Right lobe of liver (tissue), 4 donors: ENCODE measurements around the gene NMUR1.

ENCODE experiments used
- POLR2A ChIP-seq: fragments of 450-650 bp; IDR thresholded peaks from one replicate; pipeline ENCODE4 v1.6.1; 2017; ENCODE audit warnings: antibody characterized with exemption, mild to moderate bottlenecking
- TF ChIP-seq, protein P1 (sequence below), 4 donors: fragments of 200-600 bp in 3 of 4; fragments of 450-650 bp in 1 of 4; IDR thresholded peaks; one replicate each; pipeline versions ENCODE4 v1.5.1 to v1.8.0; 2016 to 2022; ENCODE audit warnings: antibody characterized with exemption in 4 of 4, mild to moderate bottlenecking in 2 of 4
- donor health status: DM: no; HTN: no; CAD: no.
- donor health status: DM: no; HTN: no; CAD: no.
- donor health status: DM: no; HTN: yes; CAD: no.

DNA sequence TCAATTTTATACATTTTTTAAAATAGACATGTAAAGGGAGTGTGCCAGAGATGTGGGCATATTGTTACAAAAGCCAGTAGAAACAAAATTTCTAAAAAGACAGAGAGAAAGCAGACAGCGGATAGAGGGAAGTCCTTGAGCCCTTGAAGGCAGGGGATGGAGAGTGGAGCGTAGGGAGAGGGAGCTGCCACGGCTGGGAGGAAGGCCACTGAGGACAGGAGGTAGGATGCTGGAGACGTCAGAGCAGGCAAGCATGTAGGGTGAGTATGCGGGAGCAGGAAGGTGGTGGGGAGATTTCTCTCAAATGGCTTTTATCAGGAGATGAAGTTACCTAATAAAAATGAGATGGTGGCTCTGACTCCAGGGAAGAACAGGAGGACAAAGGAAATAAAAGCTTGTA, 41.9 kb downstream of the NMUR1 start:
- TF ChIP-seq, protein P1, sequence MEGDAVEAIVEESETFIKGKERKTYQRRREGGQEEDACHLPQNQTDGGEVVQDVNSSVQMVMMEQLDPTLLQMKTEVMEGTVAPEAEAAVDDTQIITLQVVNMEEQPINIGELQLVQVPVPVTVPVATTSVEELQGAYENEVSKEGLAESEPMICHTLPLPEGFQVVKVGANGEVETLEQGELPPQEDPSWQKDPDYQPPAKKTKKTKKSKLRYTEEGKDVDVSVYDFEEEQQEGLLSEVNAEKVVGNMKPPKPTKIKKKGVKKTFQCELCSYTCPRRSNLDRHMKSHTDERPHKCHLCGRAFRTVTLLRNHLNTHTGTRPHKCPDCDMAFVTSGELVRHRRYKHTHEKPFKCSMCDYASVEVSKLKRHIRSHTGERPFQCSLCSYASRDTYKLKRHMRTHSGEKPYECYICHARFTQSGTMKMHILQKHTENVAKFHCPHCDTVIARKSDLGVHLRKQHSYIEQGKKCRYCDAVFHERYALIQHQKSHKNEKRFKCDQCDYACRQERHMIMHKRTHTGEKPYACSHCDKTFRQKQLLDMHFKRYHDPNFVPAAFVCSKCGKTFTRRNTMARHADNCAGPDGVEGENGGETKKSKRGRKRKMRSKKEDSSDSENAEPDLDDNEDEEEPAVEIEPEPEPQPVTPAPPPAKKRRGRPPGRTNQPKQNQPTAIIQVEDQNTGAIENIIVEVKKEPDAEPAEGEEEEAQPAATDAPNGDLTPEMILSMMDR (IDR thresholded peaks at IDR 0.05), result no peak
- no peak for TF ChIP-seq POLR2A
